Keratinocyte (primary cell): Measurements from ENCODE around the gene IVNS1ABP. TPM values are rescaled to one million over a fixed set of nuclear protein-coding genes. Genes with fewer than 3 reads are reported as not detected.

Source experiments
- DNase-seq: peaks from one replicate; pipeline ENCODE4 v3.0.0-alpha.2; 2011; ENCODE audit warnings: low read depth, missing footprints, low spot score
- FAIRE-seq: peaks from 2 replicates; lab custom pipeline; 2011; peaks lifted over from hg19 to GRCh38; lab: Jason Lieb, UNC
- H2AFZ ChIP-seq: 2 replicates; pipeline ENCODE4 v1.6.0; 2012; ENCODE audit warnings: low read length, control low read depth, inconsistent platforms; ENCODE audit not compliant: control insufficient read depth
- H3K27ac ChIP-seq: 2 replicates; pipeline ENCODE4 v1.5.1; 2011; ENCODE audit warnings: low read length; ENCODE audit not compliant: control insufficient read depth, insufficient read depth
- H3K27me3 ChIP-seq: 3 replicates; pipeline ENCODE4 v1.6.0; 2011; ENCODE audit warnings: low read length; ENCODE audit not compliant: control insufficient read depth, insufficient read depth; ENCODE audit errors: extremely low read depth
- H3K36me3 ChIP-seq, 2 experiments: 2 replicates in 1 of 2; 3 replicates in 1 of 2; pipeline ENCODE4 v1.5.1; 2011; ENCODE audit warnings: low read length in 2 of 2, mild to moderate bottlenecking in 1 of 2; ENCODE audit not compliant: control insufficient read depth in 2 of 2, insufficient read depth in 2 of 2; ENCODE audit errors: extremely low read depth in 1 of 2
- H3K4me1 ChIP-seq: 3 replicates; pipeline ENCODE4 v1.5.1; 2011; ENCODE audit warnings: low read length; ENCODE audit not compliant: control insufficient read depth, insufficient read depth; ENCODE audit errors: extremely low read depth
- H3K4me2 ChIP-seq: 3 replicates; pipeline ENCODE4 v1.6.0; 2011; ENCODE audit warnings: low read depth, low read length; ENCODE audit not compliant: control insufficient read depth, insufficient read depth; ENCODE audit errors: extremely low read depth
- H3K4me3 ChIP-seq, 3 experiments: fragments of 200-600 bp in 1 of 3; sonication (generic) in 1 of 3; 2 replicates in 2 of 3; 3 replicates in 1 of 3; pipeline ENCODE4 v1.5.1; 2011 to 2016; ENCODE audit warnings: low read length in 3 of 3, mild to moderate bottlenecking in 3 of 3, control low read depth in 2 of 3, inconsistent platforms in 1 of 3, low read depth in 1 of 3, mixed read lengths in 1 of 3, mixed run types in 1 of 3, moderate library complexity in 1 of 3; ENCODE audit not compliant: control insufficient read depth in 2 of 3, insufficient read depth in 2 of 3; ENCODE audit errors: extremely low read depth in 1 of 3
- H3K79me2 ChIP-seq: 2 replicates; pipeline ENCODE4 v1.6.0; 2012; ENCODE audit warnings: low read length; ENCODE audit not compliant: control insufficient read depth, insufficient read depth
- H3K9ac ChIP-seq: 3 replicates; pipeline ENCODE4 v1.6.0; 2011; ENCODE audit warnings: low read length; ENCODE audit not compliant: control insufficient read depth, insufficient read depth; ENCODE audit errors: extremely low read depth
- H3K9me1 ChIP-seq: 3 replicates; pipeline ENCODE4 v1.6.0; 2011; ENCODE audit warnings: low read length; ENCODE audit not compliant: control insufficient read depth, insufficient read depth; ENCODE audit errors: extremely low read depth
- H3K9me3 ChIP-seq: 2 replicates; pipeline ENCODE4 v1.5.1; 2012; ENCODE audit warnings: low read depth, low read length; ENCODE audit not compliant: control insufficient read depth
- H4K20me1 ChIP-seq: 3 replicates; pipeline ENCODE4 v1.6.0; 2011; ENCODE audit warnings: low read length; ENCODE audit not compliant: control insufficient read depth, insufficient read depth; ENCODE audit errors: extremely low read depth
- EZH2 ChIP-seq: IDR thresholded peaks from one replicate; pipeline ENCODE4 v1.6.1; 2012; ENCODE audit warnings: inconsistent platforms, mild to moderate bottlenecking, low read length, moderate library complexity
- dilution Hi-C: fragments of 300-500 bp; cut with MboI; formaldehyde crosslinking; loops from one replicate; pipeline ENCODE4 v1.7.0; 2020; ENCODE audit warnings: low sequenced_read_pairs; ENCODE audit not compliant: extremely low pct_ligation_motif_present
- polyA plus RNA-seq, 5 experiments: library from polyadenylated mRNA; depleted of rRNA in 3 of 5; stranded (reverse) in 3 of 5; stranded (forward) in 1 of 5; unstranded in 1 of 5; fragments of >200 nt; gene quantifications; 1 replicate in 1 of 5; 2 replicates in 3 of 5; 3 replicates in 1 of 5; pipeline versions ENCODE4 v1.2.1 to v1.2.3, GENCODE V29; 2011 to 2012; ENCODE audit warnings: missing spikeins in 2 of 5, low read depth in 1 of 5, low replicate concordance in 1 of 5
- TF ChIP-seq, protein P1 (sequence below), 3 experiments: IDR thresholded peaks in 1 of 3; conservative IDR thresholded peaks in 1 of 3; optimal IDR thresholded peaks in 1 of 3; 2 replicates in 2 of 3; 3 replicates in 1 of 3; pipeline versions ENCODE3 to v1.5.1; 2011; ENCODE audit warnings: low read length in 3 of 3, mild to moderate bottlenecking in 3 of 3, moderate library complexity in 2 of 3, control low read depth in 1 of 3, inconsistent platforms in 1 of 3; ENCODE audit not compliant: insufficient read depth in 2 of 3; ENCODE audit errors: extremely low read depth in 1 of 3

The IVNS1ABP gene
- polyA plus RNA-seq, 1 donor (not counting 4 experiments of a cell fraction or from before 2014, with no cell fraction given), result 162 TPM

DNA sequence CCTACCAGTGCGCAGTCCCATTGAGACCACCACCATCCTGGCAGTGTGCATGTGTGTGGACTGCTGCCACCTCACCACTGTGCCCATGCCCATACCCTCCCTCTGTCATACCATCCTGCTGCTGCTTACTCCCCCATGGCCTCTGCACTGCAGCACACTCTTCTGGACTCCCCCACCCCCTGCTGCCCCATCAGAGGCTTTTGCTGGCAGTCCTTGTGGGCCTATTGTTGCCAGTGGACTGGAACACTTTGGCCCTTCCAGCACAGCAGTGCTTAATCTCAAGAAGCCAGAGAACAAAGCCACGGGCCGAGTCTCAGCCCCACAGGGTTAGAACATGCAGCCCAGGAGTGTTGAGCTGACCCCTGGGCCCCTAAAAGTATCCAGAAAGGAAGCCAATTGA, 41.9 kb upstream of the IVNS1ABP start:
- Histone ChIP-seq H3K9me3 (no peaks in the 10 kb centered on the region), H2AFZ (no peak overlapping the region), H3K4me1 (peaks cover 5% of the 10 kb centered on the region), H3K9me1 (no peaks in the 10 kb centered on the region), H3K4me2 (no peak overlapping the region), H3K4me3 (no peak overlapping the region), H3K27me3 (no peaks in the 10 kb centered on the region), H3K79me2 (no peaks in the 10 kb centered on the region), H3K27ac (no peak overlapping the region), H3K36me3 (no peaks in the 10 kb centered on the region), H3K9ac (no peak overlapping the region), H4K20me1 (no peaks in the 10 kb centered on the region)
- FAIRE-seq, result no peak
- no peak for TF ChIP-seq EZH2
- TF ChIP-seq, protein P1, sequence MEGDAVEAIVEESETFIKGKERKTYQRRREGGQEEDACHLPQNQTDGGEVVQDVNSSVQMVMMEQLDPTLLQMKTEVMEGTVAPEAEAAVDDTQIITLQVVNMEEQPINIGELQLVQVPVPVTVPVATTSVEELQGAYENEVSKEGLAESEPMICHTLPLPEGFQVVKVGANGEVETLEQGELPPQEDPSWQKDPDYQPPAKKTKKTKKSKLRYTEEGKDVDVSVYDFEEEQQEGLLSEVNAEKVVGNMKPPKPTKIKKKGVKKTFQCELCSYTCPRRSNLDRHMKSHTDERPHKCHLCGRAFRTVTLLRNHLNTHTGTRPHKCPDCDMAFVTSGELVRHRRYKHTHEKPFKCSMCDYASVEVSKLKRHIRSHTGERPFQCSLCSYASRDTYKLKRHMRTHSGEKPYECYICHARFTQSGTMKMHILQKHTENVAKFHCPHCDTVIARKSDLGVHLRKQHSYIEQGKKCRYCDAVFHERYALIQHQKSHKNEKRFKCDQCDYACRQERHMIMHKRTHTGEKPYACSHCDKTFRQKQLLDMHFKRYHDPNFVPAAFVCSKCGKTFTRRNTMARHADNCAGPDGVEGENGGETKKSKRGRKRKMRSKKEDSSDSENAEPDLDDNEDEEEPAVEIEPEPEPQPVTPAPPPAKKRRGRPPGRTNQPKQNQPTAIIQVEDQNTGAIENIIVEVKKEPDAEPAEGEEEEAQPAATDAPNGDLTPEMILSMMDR (optimal IDR thresholded peaks at IDR 0.05 in 1 of 3, IDR thresholded peaks at IDR 0.05 in 1 of 3, conservative IDR thresholded peaks at IDR 0.05 in 1 of 3; ENCODE audit: extremely low read depth in 1 of 3, insufficient read depth in 2 of 3, low read length in 3 of 3), result no peak
- dilution Hi-C loops, result no loop called here
- DNase-seq, result no peak

GRCh38 chr1:185355947-185356346, 38.9 kb upstream of the IVNS1ABP start:
- Histone ChIP-seq H3K36me3 (no peaks in the 10 kb centered on the region), H3K27me3 (no peaks in the 10 kb centered on the region), H2AFZ (no peak overlapping the region), H3K4me3 (no peak overlapping the region), H3K4me2 (no peak overlapping the region), H3K9me1 (no peaks in the 10 kb centered on the region), H4K20me1 (no peaks in the 10 kb centered on the region), H3K27ac (no peak overlapping the region), H3K9me3 (no peaks in the 10 kb centered on the region), H3K79me2 (no peaks in the 10 kb centered on the region), H3K4me1 (peaks cover 9% of the 10 kb centered on the region), H3K9ac (no peak overlapping the region)
- dilution Hi-C loops, result no loop called here
- TF ChIP-seq, protein P1 (optimal IDR thresholded peaks at IDR 0.05 in 1 of 3, IDR thresholded peaks at IDR 0.05 in 1 of 3, conservative IDR thresholded peaks at IDR 0.05 in 1 of 3; ENCODE audit: extremely low read depth in 1 of 3, insufficient read depth in 2 of 3, low read length in 3 of 3), result no peak
- TF ChIP-seq EZH2, result no peak
- no peak for FAIRE-seq
- DNase-seq, result no peak
